GM18858 (cell line): Measurements from ENCODE around the gene AGA.

ENCODE experiments used
- ATAC-seq: cut with Tn5 transposase; IDR thresholded peaks from one replicate; pipeline ENCODE4 v1.9.1; 2021; ENCODE audit not compliant: unreplicated experiment

Gene AGA

GRCh38 chr4:177441803-177442622, at the start of gene AGA:
Gene AGA (minus strand): TSS chr4:177442437. CDS start chr4:177442375, 62 bp downstream.
- ATAC-seq: peak; percentile 79

- no peak for ATAC-seq
Measured at GRCh38 chr4:177492022-177492421, 49.8 kb upstream of the AGA start.

- no peak for ATAC-seq
Measured at GRCh38 chr4:177490769-177491168, 48.5 kb upstream of the AGA start.

GRCh38 chr4:177489471-177490246, 47.4 kb upstream of the AGA start:
- ATAC-seq: no peak

GRCh38 chr4:177487977-177488376, 45.7 kb upstream of the AGA start:
- ATAC-seq: no peak

- no peak for ATAC-seq
Measured at GRCh38 chr4:177485528-177485927, 43.3 kb upstream of the AGA start.

- ATAC-seq: no peak
Measured at GRCh38 chr4:177484613-177485021, 42.4 kb upstream of the AGA start.

GRCh38 chr4:177483760-177484159, 41.5 kb upstream of the AGA start:
- no peak for ATAC-seq

- ATAC-seq: no peak
Measured at GRCh38 chr4:177483271-177483670, 41.0 kb upstream of the AGA start.

GRCh38 chr4:177482367-177482766, 40.1 kb upstream of the AGA start:
- no peak for ATAC-seq

- ATAC-seq: no peak
Measured at GRCh38 chr4:177480795-177481194, 38.6 kb upstream of the AGA start.

GRCh38 chr4:177479063-177479462, 36.8 kb upstream of the AGA start:
- ATAC-seq: no peak

GRCh38 chr4:177478496-177478895, 36.3 kb upstream of the AGA start:
- ATAC-seq: no peak

GRCh38 chr4:177473991-177474390, 31.8 kb upstream of the AGA start:
- no peak for ATAC-seq

- no peak for ATAC-seq
Measured at GRCh38 chr4:177464026-177464425, 21.8 kb upstream of the AGA start.

GRCh38 chr4:177461606-177462005, 19.4 kb upstream of the AGA start:
- no peak for ATAC-seq

GRCh38 chr4:177460460-177460859, 18.2 kb upstream of the AGA start:
- ATAC-seq: no peak

GRCh38 chr4:177455561-177455970, 13.3 kb upstream of the AGA start:
- no peak for ATAC-seq

GRCh38 chr4:177453116-177453515, 10.9 kb upstream of the AGA start:
- no peak for ATAC-seq

GRCh38 chr4:177451108-177451500, 8.9 kb upstream of the AGA start:
- no peak for ATAC-seq

- no peak for ATAC-seq
Measured at GRCh38 chr4:177450426-177451107, 8.3 kb upstream of the AGA start.

- no peak for ATAC-seq
Measured at GRCh38 chr4:177448850-177449249, 6.6 kb upstream of the AGA start.
